ENCODE results near the gene LARP4B.
"Not testable (repeated sequence)": the region's sequence is repeated elsewhere in the genome, so short reads cannot be mapped to it uniquely, and the experiment has no call there.

LARP4B gene

GRCh38 chr10:958856-959255, 27.4 kb upstream of the LARP4B start:
- DNase-seq (ENCODE audit: low read depth in 2 of 3, low spot score in 2 of 3), result no peak

DNA sequence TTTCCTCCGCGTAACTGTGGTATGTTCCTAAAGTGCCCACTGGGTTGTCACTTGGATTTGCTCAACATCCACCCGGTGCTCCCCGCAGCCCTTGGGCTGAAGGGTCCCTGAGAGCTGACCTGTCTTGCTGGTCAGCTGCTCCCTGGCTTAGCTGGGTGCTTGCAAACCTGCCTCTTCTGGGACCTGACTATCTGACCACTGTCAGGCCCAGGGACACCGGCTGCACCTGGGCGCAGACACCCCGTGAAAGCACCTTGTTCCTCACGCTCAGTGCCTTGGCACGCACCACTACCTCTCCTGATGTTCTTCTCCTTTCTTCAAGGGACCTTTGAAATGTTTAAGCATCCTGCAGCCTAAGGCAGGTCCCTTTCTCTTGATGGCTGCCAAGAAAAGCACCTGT, 26.6 kb upstream of the LARP4B start:
- no peak for DNase-seq (ENCODE audit: low read depth in 2 of 3, low spot score in 2 of 3)

DNA sequence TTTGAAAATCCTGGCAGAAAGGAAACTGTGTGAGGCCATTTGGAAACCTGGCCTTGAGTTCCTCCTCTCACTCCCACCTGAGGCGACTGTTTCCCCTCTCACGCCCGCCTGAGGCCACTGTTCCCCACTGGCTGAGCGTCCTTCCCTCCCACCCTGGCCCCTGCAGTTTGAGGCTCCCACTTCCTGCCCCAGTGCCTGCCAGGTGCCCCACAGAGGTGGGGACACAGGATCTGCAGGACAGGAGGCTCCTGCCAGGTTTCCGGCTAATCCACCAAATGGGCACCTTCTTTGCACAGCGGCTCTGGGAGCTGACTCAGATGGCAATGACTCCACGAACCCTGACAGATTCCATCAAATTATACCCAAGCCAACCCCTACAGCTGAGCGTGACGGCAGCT, 24.3 kb upstream of the LARP4B start:
- no peak for DNase-seq (ENCODE audit: low read depth in 2 of 3, low spot score in 2 of 3)

GRCh38 chr10:955127-955819, 23.8 kb upstream of the LARP4B start:
- no peak for DNase-seq (ENCODE audit: low read depth in 2 of 3, low spot score in 2 of 3)

DNA sequence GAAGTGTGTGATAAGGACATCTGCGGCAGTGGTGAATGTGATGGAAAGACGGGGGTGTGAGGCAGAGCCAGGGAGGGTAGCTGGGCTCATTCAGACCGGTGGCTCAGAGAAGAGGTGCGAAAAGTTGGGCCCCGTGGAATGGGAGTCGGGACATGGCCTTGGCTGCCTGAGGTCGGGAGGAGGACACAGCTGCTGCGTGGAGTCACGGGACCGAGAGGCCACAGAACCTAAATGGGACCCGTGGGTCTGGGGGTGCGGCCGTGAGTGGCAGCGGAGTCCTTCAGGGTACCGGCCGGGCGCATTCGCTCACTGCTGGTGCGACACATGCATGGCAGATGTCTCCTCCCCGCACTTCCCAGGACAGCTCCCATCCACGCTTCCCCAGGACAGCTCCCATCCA, 22.9 kb upstream of the LARP4B start:
- DNase-seq (ENCODE audit: low read depth in 2 of 3, low spot score in 2 of 3), result no peak

DNA sequence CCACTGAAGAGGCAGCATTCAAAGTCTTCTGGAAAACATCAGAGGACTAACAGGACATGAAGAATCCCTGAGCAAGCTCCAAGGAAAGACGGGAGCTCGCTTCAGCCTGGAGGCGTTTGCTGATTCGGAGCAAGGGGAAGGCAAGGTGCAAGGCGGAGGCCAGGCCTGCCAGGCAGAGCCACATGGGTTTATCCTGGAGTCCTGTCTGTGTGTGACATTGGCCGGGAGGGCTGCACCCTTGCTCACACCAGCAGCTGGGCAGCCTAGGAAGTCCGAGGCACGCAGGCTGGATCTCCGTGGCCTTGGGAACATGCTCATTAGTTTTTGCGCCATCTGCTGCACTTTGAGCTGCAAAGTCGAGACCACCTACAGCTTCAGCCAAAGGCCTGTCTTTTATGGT, 22.3 kb upstream of the LARP4B start:
- DNase-seq (ENCODE audit: low read depth in 2 of 3, low spot score in 2 of 3), result no peak

DNA sequence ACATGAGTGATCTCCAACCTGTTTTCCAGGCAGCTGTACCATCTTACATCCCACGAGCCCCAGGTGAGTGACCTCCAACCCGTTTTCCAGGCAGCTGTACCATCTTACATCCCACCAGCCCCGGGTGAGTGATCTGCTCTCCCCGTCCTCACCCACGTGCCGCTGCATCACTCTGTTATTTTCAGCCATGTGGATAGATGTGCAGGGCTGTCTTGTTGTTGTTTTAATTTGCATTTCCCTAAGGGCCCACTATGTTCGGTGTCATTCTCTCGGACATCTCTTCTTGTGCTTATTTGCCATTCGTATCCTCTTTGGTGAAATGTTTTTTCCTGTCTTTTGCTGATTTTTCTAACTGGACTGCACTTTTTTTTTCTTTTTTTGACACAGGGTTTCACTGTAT, 17.9 kb upstream of the LARP4B start:
- no peak for DNase-seq (ENCODE audit: low read depth in 2 of 3, low spot score in 2 of 3)

DNA sequence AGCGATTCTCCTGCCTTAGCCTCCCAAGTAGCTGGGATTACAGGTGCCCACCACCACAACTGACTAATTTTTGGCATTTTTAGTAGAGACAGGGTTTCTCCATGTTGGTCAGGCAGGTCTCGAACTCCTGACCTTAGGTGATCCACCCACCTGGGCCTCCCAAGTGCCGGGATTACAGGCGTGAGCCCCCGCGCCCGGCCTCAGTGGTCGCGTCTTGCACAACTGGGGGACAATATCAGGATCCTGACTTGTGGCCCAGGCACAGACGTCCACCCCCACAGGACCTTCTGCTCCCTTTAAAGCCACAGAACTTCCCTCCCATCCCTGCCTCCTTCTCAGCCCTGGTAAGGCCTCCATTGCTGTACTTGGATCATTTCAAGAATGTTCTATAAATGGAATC, 16.8 kb upstream of the LARP4B start:
- DNase-seq (ENCODE audit: low read depth in 2 of 3, low spot score in 2 of 3), result no peak

DNA sequence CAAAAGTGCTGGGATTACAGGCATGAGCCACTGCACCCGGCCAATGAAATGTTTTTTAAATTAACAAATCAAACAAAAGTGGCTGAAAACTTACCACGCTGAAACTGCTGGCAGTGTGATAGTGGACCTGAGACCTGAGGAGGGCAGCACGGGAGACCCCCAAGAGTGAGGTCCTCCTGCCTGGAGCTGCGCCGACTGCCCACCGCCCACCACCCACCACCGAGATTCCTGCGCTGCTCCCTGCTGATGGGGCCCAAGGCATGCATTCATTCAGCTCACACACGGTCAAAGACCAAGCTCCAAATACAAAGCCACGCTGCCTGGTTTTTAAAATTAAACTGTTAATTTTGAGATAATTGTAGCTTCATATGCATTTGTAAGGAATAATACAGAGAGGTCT, 16.4 kb upstream of the LARP4B start:
- no peak for DNase-seq (ENCODE audit: low read depth in 2 of 3, low spot score in 2 of 3)

- DNase-seq (ENCODE audit: low read depth in 2 of 3, low spot score in 2 of 3), result no peak
Observed at GRCh38 chr10:947051-947450, 15.5 kb upstream of the LARP4B start.

- DNase-seq (ENCODE audit: low read depth in 2 of 3, low spot score in 2 of 3), result no peak
Observed at GRCh38 chr10:945778-946177, 14.3 kb upstream of the LARP4B start.

DNA sequence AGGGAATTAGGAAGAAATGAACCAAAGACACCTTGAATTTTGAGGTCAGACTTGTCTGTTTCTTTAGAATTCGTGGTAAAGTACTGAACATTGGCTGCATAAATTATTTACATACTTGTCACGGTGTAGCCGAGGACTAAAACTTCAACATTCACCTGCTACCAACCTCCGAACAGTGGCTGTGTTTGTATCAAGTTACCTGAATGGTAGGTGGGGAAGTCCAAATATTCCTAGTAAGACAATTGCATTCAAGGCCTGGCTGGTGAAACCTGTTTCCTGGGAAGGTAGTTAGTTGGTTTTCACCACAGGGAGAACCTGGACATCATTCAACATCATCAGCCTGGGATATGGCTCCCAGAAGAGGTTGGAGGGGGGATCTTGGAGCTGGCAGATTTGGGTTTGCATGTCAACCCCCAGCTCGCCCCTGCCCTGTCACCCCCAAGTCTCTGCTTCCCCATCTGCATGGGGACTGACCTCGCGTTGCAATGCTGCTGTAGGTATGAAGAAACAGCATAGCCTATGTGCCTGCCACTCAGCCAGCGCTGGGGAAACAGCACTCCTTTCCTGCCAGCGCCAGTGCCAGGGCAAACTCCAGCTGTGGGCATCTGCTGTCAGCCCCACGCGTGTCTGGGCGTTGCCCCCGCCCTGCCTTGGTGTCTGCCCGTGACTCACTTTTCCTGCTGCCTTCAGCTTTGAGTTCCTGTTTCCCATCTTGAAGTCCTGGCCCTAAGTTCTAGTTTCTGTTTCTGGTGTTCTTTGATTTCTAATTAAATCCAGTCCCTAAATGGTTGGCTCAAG, 12.7 kb upstream of the LARP4B start:
- DNase-seq (ENCODE audit: low read depth in 2 of 3, low spot score in 2 of 3), result no peak

DNA sequence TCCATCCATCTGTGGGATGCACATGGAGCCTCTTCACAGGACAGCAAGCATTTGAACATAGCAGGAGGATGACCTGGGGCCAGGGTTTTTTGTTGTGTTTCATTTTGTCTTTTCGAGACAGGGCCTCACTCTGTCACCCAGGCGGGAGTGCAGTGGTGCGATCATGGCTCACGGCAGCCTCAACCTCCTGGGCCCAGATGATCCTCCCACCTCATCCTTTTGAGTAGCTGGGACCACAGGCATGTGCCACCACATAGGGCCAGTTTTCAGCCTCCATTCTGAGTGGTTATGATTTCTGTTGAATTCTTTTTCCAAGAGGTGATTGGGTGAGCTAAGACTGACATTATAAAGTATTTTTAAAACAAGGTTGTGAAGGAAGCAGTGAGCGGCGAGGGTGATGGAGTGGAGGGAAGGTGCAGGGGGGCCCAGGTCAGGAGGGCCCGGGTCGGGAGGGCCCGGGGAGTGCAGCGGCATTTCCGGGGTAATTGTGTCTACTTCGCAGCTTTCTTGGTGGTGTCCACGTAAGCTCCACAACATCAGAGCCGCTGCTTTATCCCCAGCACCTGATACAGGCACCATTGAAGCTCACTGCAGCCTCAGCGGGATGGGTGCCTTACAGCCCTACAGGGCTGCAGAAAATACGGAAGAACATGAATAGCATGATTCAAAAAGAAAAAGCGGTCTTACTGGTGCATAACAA, 12.0 kb upstream of the LARP4B start:
- no peak for DNase-seq (ENCODE audit: low read depth in 2 of 3, low spot score in 2 of 3)

DNA sequence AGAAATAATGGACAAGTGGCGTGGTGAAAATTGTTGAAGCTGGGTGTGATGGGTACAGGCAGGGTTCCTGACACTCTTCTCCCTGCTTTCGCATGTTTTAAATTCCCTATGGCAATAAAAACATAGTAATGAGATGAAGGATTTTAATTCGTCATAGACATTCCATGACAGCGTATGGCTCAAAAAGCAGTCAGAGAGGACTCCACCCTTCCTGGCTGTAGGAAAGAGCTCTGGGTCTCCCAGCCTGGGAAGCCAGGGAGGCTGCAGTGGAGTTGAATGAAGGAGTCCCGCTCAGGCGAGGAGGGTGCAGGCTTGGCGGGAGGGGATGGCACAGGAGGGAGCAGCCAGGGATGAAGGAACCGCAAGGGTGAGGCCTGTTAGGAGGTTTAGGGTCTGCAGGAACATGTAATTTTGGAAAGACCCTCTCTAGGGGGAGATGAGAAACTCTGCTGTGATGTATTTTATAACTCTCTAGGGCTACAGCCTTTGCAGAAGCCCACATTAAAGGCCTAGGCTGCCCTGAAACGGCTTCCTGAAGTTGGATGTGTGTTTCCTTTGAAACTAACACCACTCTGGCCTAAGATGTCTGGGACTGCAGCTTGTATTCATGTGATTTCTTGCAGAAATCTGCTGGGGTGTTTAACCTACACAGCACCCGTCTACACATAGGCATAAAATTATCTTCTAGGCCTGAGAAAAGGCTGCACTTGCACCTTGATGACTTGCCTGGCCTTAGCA, 7.6 kb upstream of the LARP4B start:
- DNase-seq (ENCODE audit: low read depth in 2 of 3, low spot score in 2 of 3), result no peak

DNA sequence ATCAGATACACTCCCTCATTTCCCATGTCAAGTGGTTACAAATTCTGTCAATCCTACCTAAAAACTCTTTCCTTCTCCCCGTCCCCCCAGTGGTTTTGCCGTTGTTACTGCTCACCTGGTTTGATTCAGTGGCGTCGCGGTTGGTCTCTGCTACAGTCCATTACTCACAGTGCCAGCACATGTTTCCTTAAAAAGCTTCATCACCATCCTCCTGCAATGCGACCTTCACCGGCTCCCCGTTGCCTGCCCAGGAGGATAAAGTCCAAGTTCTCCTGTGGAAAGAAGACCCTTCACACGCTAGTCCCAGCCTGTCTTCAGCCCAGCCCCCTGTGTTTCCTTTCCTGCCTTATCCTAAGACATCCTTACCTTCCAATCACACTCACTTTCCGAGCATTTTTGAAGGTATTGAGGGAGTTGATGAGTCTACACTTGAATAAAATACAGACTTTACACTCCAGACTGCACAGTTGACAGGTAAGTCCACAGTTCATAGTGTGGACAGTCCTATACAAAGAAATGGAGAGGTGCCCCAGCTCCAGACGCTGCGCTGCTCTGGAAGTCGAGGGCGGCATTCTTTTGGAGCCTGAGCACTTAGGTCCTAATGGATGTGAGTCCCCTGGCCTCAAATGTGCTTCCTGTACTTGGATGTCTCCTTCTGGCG, 3.4 kb upstream of the LARP4B start:
- DNase-seq (ENCODE audit: low read depth in 2 of 3, low spot score in 2 of 3), result no peak

DNA sequence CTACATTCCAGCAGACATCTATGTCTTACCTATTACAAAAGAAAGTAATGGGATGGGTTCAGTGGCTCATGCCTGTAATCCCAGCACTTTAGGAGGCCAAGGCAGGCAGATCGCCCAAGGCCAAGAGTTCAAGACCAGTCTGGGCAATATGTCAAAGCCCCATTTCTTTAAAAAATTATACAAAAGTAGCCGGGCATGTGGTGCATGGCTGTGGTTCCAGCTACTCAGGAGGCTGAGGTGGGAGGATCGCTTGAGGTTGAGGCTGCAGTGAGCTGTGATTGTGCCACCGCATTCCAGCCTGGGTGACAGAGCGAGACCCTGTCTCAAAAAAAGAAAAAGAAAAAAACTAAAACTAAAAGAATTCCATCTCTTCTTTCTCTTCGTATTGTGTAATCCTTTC, 2.7 kb upstream of the LARP4B start:
- DNase-seq (ENCODE audit: low read depth in 2 of 3, low spot score in 2 of 3), result not testable (repeated sequence)

DNA sequence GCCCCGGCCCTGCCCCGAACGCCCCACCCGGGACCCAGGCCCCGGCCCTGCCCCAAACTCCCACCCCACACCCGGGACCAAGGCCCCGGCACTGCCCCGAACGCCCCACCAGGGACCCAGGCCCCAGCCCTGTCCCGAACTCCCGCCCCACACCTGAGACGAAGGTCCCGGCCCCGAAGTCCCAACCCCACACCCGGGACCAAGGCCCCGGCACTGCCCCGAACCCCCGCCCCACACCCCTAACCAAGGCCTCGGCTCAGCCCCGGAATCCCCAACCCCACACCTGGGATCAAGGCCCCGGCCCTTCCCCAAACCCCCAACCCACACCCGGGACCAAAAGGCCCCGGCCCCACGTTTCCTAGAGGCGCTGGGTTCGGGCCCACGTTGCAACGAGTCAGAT, 1.1 kb upstream of the LARP4B start:
- DNase-seq (ENCODE audit: low read depth in 2 of 3, low spot score in 2 of 3), result no peak

GRCh38 chr10:930625-931325, 730 bp downstream of the LARP4B start:
- no peak for DNase-seq (ENCODE audit: low read depth in 2 of 3, low spot score in 2 of 3)

- no peak for DNase-seq (ENCODE audit: low read depth in 2 of 3, low spot score in 2 of 3)
Observed at GRCh38 chr10:929960-930624, 1.4 kb downstream of the LARP4B start.

- no peak for DNase-seq (ENCODE audit: low read depth in 2 of 3, low spot score in 2 of 3)
Observed at GRCh38 chr10:927131-927530, 4.4 kb downstream of the LARP4B start.

Measured in activated CD8-positive, alpha-beta memory T cell treated with anti-CD3 and anti-CD28 coated beads for 48 hours (primary cell).